ENCODE results near the gene AFM. TPM values are rescaled to one million over a fixed set of nuclear protein-coding genes. Genes with fewer than 3 reads are reported as not detected.

Gene AFM
- total and polyA plus RNA-seq, 11 donors, result not detected

GRCh38 chr4:73454920-73455319, 26.6 kb upstream of the AFM start:
- WGBS, 4 donors, result 83 to 86% (median 86%) methylated on average over 3 of the region's 3 CpGs
- H3K4me3 ChIP-seq, result no peak overlapping the region
- DNase-seq, result no peak
- no peaks in the 10 kb centered on the region for H3K27me3 ChIP-seq
- ATAC-seq, result no peak
- intact Hi-C loops (cut with DNase I), result no loop called here
- no peaks in the 10 kb centered on the region for H3K9me3 ChIP-seq
- H3K27ac ChIP-seq, result no peak overlapping the region
- H3K36me3 ChIP-seq, result no peaks in the 10 kb centered on the region
- TF ChIP-seq POLR2A (IDR thresholded peaks at IDR 0.05) (no peak), CTCF (IDR thresholded peaks at IDR 0.05) (no peak)
- H3K4me1 ChIP-seq, result peaks cover 0 to 3% (median 0%) of the 10 kb centered on the region in 12 donors

GRCh38 chr4:73456177-73457022, 25.1 kb upstream of the AFM start:
- DNase-seq (no peak), ATAC-seq (no peak)
- WGBS, 4 donors, result 81 to 87% (median 87%) methylated on average over 4 to 5 of the region's 5 CpGs
- no peaks in the 10 kb centered on the region for H3K36me3 ChIP-seq
- no peak overlapping the region for H3K27ac ChIP-seq
- H3K4me3 ChIP-seq, result no peak overlapping the region
- intact Hi-C loops (cut with DNase I), result no loop called here
- no peaks in the 10 kb centered on the region for H3K9me3 ChIP-seq
- TF ChIP-seq POLR2A (IDR thresholded peaks at IDR 0.05), result no peak
- no peak for TF ChIP-seq CTCF (IDR thresholded peaks at IDR 0.05)
- H3K27me3 ChIP-seq, result no peaks in the 10 kb centered on the region
- no peaks in the 10 kb centered on the region for H3K4me1 ChIP-seq

GRCh38 chr4:73458184-73459047, 23.1 kb upstream of the AFM start:
- H3K4me3 ChIP-seq, result no peak overlapping the region
- no peak for TF ChIP-seq CTCF (IDR thresholded peaks at IDR 0.05)
- intact Hi-C loops (cut with DNase I), result no loop called here
- no peaks in the 10 kb centered on the region for H3K4me1 ChIP-seq
- H3K36me3 ChIP-seq, result no peaks in the 10 kb centered on the region
- WGBS, 4 donors, result 73 to 85% (median 75%) methylated on average over 4 of the region's 4 CpGs
- H3K27ac ChIP-seq, result no peak overlapping the region
- ATAC-seq (no peak), DNase-seq (no peak)
- no peaks in the 10 kb centered on the region for H3K27me3 ChIP-seq
- no peaks in the 10 kb centered on the region for H3K9me3 ChIP-seq

GRCh38 chr4:73459048-73459421, 22.5 kb upstream of the AFM start:
- Histone ChIP-seq H3K9me3 (no peaks in the 10 kb centered on the region), H3K27me3 (no peaks in the 10 kb centered on the region), H3K27ac (no peak overlapping the region), H3K4me1 (no peaks in the 10 kb centered on the region), H3K4me3 (no peak overlapping the region), H3K36me3 (no peaks in the 10 kb centered on the region)
- intact Hi-C loops (cut with DNase I), result no loop called here
- TF ChIP-seq CTCF (IDR thresholded peaks at IDR 0.05) (no peak), POLR2A (IDR thresholded peaks at IDR 0.05) (no peak)
- 64 to 74% (median 71%) methylated on average over 3 of the region's 3 CpGs for WGBS, 4 donors
- no peak for DNase-seq
- ATAC-seq, result no peak

Data from heart left ventricle (tissue), 16 donors.